Neural progenitor cell (in vitro differentiated cells): Measurements from ENCODE around the gene PTPRG.

Experiments used
- CTCF ChIP-seq: fragments of 200-600 bp; sonication (generic); IDR thresholded peaks from 2 replicates; pipeline ENCODE4 v1.5.1; 2017; ENCODE audit warnings: antibody characterized with exemption, mild to moderate bottlenecking
- EZH2phosphoT487 ChIP-seq: fragments of 200-600 bp; sonication (generic); IDR thresholded peaks from 2 replicates; pipeline ENCODE4 v1.6.1; 2017; ENCODE audit warnings: antibody characterized with exemption

DNA sequence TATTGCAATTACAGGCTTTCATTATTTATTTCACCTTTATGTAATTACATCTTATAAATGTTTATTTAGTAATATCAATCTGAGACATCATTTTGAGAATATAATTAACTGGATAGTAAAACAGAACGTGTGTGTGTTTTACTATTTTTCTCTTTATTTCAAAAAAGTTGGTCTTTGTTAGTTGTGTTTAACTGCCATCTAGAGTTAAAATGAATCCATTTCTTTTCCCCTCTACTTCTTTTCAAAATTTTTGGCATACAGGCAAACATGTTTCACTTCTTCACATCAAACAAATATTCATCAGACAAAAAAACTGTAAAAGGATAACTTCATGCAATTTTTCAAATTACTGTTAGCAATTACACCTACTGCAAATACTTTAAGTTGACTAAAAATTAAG is 750.8 kb downstream of the PTPRG start:
- TF ChIP-seq EZH2phosphoT487: no peak
- TF ChIP-seq CTCF: peak; percentile 9
